GM18519 (cell line): ENCODE measurements around the gene PCSK2.
"Not testable (repeated sequence)": the region's sequence is repeated elsewhere in the genome, so short reads cannot be mapped to it uniquely, and the experiment has no call there.

Experiments
- ATAC-seq: cut with Tn5 transposase; IDR thresholded peaks from one replicate; pipeline ENCODE4 v1.9.1; 2021; ENCODE audit warnings: mild to moderate bottlenecking, moderate library complexity; ENCODE audit not compliant: unreplicated experiment, low FRiP score

Gene PCSK2, protein sequence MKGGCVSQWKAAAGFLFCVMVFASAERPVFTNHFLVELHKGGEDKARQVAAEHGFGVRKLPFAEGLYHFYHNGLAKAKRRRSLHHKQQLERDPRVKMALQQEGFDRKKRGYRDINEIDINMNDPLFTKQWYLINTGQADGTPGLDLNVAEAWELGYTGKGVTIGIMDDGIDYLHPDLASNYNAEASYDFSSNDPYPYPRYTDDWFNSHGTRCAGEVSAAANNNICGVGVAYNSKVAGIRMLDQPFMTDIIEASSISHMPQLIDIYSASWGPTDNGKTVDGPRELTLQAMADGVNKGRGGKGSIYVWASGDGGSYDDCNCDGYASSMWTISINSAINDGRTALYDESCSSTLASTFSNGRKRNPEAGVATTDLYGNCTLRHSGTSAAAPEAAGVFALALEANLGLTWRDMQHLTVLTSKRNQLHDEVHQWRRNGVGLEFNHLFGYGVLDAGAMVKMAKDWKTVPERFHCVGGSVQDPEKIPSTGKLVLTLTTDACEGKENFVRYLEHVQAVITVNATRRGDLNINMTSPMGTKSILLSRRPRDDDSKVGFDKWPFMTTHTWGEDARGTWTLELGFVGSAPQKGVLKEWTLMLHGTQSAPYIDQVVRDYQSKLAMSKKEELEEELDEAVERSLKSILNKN

DNA sequence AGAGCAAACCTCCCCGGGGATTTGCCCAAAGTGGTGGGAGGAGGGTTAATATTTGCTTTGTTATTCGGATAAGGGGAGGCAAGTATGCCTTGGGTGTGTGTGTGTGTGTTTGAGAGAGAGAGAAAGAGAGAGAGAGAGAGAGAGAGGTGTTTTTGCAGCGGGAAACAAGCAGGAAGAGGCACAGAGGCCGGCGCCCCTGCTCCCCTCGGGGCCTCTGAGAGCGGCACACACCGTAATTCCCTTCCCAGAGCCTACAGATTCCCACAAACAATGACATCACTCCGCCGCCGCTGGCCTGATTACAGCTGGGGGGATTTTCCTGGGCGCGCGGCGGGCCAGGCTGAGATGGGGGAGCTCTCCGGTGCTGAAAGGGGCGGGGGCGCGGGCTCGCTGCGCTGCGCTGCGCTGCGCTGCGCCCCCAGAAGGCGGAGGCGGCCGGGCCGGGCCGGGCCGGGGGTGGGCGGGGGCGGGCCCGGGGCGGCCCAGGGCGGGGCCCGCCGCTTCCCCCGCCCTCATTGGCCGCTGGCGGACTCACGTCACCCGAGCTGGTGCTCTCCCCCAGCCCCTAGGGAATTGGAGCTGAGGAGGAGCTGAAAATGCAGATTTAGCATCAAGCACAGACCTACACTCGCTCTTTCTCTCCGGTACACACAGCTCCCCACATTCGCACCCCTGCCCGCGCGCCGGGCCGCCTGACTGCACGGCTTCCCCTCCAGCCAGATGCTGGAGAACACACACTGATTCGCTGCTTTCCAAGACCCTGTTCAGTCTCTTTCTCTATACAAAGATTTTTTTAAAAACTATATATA, at the start of gene PCSK2:
PCSK2 (plus strand) TSS at position 631 of the 809 bp plus-strand sequence. CDS start 266 bp downstream, outside the sequence.
- ATAC-seq: no peak

DNA sequence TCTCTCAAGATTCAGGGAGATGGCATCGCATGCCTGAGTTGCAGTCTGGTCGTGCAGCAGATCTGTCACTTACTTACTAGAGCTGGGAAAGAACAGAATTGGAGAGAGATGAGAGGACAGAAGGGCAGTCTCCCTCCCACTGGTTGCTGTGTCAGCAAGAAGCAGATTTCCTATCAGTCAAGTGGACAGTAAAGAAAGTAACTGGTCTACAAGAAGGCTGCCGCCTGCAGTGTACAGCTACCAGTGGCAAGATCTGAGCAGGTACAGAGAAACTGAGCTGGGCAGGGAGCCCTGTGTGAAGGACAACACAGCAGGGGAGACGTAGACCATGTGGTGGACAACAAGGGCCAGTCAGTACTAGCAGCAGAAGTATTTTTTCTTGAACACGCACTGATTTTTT, 49.5 kb upstream of the PCSK2 start:
- ATAC-seq: no peak

DNA sequence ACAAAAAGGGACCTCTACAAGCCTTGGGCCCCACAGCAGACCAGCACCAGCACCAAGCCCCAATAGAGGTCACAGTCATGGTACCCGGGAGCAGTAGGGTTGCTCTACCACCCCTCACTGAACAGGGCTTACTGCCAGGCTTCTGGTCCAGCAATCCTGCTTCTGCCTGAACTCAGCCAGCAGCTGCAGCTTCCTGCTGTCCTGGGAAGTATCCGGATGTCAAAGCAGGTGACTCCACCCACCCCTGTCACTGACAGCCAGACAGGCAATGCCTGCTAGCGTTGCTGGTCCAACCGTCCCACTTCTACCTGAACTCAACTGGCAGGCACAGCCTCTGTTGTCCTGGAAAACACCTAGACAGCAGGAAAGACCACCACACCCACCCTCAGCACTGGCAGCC, 47.0 kb upstream of the PCSK2 start:
- no peak for ATAC-seq

DNA sequence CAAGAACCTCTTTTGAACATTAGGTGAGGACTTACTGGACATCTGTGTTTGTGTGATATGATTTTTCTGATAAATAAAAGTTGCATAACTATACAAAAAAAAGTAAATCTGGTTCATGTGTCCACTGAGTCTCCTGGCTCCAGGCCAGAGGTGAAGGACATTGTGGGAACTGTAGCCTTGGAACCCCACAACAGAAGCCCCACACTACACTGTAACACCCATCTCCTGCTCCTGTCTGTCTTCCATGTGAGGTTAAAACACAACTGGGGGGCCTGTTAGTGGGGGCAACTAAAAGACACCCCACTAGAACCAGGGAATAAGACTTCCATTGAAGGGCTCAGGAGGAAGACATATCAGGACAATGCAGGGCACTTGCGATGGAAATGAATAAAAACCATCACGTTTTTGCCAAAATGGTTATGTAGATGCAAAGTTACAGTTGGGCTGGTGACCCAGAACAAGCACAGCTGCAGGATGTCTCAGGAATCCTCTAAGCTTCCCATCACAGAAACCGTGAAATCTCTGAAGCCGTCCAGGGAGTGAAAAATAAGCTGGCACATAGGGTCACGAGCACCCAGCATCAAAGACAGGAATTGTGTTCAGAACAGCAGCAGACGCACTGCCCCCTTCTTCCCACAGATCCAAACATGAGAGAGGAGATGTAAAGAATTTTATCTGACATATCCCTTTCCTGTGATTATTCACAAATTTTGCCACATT, 36.7 kb upstream of the PCSK2 start:
- no peak for ATAC-seq

DNA sequence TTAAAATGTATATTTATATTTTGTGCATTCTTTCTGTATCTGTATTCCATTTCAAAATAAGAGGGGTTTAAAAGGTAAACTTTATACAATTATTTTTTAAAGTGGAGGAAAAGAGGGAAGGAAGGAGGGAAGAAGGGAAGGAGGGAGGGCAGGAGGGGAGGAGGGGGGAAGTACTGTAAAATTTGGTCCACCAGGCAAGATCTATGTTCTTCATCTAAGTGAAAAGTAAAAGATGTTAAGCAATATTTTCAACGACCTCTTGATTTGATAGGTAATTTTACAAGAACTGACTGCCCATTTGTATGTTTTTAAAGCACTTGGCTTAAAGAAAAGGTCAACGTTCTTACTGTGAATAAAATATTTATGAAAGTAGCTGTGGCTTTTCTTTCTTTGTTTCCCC, 29.8 kb upstream of the PCSK2 start:
- no peak for ATAC-seq

DNA sequence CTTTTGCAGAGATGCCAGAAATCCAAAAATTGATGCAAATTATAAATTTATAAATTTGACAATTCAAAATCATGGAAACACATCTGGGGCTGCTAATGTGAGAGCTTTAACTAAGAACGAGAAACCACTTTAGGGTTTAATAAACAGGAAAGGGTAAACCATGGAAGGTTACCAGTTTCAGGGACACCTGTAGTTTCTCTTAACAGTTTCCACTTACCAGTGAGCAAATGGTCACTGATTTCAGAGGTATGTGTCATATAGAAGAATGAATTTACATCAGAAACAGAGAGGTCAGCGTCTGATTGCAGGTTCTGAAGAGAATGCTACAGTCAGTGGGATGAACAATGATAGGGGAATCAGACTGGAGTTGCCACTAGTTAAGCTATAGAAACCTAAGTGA, 24.8 kb upstream of the PCSK2 start:
- no peak for ATAC-seq

DNA sequence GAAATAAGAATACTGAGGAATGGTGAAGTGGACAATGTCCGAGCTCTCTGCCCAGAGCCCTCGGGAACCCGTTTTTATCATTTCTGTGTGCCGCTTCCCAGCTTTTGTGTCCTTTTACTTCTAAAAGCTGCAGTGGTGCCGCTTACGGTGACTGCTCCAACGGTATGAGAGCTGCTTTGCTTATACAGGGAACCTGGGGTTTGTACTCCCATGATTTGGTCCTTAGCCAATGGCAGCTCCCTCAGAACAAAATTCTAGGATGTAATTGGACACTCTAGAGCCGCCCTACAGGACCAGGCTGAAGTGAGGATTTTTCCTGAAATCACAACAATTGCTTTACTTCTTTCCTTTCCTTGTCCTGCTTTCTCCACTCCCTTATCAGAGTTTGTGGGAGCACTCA, 24.2 kb upstream of the PCSK2 start:
- ATAC-seq: no peak

DNA sequence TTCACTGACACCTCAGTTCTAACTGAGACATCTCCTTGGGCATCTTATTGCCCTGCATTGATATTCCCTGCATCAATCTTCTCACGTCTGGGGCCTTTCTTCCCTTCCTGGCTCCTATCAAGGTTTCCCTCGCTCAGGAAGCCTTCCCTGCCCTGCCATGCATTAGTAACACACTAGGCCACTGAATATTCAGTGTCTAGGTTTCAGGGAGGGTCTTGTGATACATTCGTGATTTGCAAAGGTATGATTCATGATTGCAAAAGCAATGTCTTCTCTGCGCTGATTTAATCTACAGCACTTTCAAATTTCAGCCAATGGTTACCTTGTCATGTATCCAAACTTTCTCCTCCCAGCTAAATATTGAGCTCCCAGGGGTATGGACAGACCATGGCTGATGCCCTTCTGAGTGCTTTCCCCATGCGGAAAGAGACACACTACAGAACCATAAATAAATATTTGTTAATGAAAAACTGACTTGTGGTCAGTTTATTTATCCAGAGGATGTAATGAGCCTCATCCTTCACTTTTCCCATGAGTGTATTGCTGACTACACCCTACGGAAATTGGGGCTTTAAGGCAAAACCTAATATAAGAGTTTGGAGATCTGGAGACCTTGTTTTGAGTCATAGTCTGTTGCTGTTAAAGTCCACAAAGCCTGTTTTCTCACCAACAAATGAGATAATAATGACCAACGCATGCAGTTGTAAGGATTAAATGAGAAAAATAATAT, 21.6 kb upstream of the PCSK2 start:
- ATAC-seq: no peak

DNA sequence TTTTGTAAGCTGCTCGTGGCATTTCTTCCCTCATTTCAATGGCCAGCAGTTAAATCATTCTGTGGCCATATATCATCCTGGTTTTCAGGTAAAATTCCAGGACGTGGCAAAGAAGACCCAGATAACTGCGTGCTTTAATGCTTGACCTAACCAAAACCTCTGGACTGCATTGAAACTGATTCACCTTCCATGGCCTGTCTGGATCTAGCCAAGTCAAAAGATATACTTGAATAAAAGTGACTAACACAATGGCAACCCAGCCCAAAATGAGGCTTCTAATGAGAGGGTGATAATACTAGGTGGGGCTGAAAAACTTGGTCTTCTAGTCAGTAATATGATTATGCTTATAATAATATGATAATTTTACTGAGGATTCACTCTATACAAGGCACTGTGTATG, 16.5 kb upstream of the PCSK2 start:
- no peak for ATAC-seq

DNA sequence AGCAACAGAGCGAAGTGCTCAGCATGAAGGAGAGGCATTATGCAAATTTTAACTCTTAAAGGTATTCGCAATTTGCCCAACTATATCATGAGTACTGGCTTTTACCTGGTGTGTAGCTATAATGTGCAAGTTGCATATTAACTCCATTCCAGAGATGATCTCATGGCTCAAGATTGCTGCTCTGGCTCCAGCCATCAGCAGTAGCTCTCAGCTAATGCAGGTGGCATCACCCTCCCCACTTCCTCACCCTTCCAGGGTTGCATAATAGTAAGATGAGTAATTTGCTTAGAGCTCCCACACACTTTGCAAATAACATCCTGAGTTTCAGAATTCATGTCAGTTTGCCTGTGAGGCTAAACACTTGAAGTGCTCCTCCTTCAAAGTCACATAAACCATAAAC, 15.9 kb upstream of the PCSK2 start:
- ATAC-seq: no peak

DNA sequence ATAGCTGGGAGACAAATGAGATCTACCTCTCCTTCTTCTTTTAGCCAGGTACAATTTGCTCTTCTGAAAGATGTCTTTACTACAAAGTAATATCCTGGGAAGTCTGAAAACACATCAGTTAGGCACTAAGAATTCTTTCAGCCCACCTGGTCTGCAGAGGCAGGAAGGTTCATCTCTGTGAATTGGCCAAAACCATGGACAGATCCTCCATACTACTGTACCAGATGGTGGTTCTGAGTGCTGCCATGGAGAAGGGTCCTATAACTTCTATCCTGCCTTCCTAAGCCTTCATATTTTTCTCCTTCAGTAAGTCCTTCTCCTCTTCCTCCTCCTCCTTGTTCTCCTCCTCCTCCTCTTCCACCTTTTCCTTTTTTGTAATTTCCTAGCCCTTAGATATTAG, 11.7 kb upstream of the PCSK2 start:
- ATAC-seq: no peak

DNA sequence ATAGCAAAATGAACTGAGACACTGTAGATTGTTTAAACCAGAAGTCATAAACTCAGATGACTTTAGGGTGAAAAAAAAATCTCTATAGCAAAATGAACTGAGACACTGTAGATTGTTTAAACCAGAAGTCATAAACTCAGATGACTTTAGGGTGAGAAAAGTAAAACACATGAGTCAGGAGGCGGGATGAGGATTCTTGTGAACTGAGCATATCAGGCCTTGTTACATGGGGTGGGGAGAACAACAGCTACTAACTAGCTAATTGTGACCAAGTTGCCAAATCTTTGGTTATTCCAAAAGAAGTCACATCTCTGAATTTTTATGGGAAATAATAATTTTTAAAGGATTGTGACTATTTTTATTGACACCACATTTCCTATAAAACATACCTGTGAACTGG, 7.0 kb upstream of the PCSK2 start:
- ATAC-seq: not testable (repeated sequence)

DNA sequence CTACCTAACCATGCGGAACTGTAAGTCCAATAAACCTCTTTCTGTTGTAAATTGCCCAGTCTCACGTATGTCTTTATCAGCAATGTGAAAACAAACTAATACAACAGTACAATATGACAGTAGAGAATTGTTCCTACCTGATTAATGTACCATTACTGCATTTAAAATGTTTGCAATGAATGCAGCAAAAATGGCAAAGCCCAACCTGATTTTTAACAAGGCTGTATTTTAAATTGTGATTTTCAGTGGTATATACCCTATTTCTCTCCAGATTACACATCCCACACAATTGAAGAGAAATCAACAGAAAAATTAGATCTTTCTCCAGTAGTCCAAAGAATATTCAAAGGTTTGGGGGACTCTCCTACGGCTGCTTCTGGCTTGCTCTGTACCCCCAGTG, 3.3 kb upstream of the PCSK2 start:
- no peak for ATAC-seq

DNA sequence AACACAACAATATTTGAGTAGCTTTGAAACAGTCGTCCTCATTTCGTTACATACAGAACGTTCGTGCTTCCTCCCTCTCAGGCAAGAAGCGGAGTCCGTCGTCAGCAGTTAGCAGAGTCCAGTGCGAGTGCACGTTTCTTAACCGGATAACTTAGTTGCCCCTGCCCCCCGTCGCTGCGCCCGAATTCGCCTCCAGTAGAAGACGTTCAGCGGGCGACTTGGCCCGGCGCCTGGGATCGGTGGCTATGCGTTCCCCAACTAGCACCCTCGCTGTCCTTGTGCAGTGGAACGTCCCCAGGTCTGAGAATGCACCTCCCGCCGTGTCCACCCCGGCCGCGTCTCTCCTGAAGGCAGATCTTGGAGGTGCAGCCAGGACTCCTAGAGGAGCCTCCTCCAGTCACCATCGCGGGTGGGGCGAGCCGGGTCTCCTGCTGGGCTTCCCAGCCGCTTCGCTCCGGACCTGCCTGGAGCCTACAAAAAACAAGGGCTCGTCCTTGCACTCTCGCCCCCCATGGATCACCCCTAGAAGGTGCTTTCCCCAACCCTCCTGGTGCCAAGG, 910 bp upstream of the PCSK2 start:
- ATAC-seq: no peak

DNA sequence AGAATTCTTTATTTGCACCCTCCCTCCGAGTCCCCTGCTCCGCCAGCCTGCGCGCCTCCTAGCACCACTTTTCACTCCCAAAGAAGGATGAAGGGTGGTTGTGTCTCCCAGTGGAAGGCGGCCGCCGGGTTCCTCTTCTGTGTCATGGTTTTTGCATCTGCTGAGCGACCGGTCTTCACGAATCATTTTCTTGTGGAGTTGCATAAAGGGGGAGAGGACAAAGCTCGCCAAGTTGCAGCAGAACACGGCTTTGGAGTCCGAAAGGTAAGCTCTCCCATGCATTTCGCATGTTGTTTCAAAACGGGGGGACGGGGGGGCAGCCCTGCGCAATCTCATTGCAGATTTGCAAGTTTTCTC, 357 bp downstream of the PCSK2 start:
- ATAC-seq: no peak

DNA sequence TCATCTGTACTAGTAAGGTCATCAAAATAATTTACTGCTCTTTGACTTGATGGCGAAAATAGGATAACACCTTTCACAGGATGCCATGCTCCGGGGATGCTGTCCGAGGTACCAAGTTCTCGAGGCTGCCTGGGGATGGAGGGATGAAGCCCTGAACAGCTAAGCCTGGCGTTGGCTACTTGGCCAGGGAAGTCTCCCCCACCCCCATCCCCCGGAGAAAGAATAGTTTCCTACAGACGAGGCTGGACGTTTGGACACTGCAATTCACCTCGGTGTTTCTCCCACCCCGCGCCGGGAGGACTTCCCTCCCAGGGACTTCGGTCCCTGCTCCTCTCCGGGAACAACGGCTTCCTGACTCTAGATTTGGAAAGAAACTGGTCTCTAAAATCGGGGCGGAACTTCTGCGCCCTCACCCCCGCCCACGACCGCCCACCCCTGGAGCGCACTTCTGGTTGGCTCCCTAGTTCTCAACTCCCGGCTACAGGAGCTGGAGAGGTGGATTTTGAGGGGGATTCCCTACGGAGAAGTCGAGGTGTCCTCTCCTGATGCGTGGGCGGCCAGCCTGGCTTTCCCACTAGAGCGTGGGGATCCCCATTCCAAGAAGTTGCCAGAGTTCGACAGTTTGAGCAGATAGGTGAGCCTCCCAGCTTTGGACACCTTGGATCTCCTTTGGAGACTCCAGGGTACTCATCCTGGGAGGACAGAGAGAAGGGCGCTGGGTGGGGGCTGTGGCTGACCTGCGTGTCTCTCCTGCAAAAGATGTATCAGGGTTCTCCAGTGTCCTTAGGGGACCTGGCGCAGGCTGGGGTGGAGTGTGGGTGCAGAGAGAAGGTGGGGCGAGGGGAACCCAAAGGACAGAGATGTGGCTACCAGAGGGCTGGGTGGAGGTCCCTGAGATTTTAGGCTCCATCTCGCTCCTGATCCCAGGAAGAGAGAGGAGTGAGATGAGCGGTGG, 1.1 kb downstream of the PCSK2 start:
- no peak for ATAC-seq

DNA sequence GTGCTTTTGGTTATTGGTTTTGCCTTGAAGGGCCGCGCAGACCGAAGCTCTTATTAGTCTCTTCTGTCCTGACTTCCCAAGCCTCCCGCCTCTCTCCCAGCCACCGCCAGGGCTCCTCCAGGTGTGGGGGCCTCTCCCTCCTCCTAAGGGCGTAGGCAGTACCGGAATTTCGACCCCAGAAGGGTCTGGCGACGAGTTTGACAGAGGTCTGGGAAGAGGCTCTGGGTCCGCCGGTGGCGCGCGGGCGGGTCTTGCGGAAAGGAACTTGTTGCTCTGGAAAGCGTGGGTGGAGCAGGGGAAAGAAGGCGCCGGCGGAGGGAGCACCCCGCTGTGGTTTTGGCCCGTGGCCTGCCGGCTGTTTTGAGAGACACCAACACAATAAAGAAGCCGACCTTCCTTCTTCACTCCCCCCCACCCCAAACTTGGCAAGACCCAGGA, 1.8 kb downstream of the PCSK2 start:
- ATAC-seq: no peak

DNA sequence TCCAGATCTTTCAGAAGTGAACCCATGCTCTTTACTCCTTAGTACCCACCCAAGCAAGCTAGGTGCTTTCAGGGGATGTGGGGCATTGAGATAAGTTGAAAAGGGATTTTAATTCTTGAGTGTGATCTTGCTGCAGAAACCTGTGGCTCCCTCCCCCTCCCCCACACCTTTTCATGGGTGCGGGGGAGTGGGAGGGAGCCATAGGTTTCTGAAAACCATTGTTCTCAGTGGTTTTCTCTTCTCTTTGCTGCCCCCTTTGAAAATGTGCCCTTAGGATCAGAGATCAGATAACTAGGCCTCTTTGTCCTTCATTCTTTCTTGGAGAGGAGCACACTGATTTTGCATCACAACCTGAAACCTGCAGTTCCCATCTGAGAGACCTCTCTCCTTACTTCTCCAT, 2.4 kb downstream of the PCSK2 start:
- ATAC-seq: no peak

DNA sequence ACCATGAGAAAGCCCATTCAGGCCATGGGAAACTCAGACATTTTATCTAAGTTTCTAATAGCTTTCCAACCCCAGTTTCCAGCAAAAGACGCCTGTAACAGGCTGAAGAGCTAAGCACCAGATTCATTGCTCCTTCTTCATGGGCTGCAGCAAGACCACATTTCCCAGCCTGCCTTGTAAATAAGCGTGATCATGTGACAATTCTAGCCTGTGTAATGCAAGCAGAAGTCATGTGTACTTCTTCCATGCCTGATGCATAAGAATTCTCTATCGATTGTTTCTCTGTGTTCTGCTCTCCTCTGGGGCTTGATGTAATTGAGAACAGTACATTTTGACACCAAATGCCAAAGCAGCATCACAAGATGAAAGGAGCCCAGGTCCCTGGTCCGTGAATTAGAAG, 6.8 kb downstream of the PCSK2 start:
- no peak for ATAC-seq
